ENCODE results near the gene UNC45A.

GRCh38 chr15:90887037-90887481 is 48.0 kb upstream of the UNC45A start:
- no peak for TF ChIP-seq EZH2 (IDR thresholded peaks at IDR 0.05)
- no peak for TF ChIP-seq POLR2AphosphoS5 (IDR thresholded peaks at IDR 0.05; ENCODE audit: borderline replicate concordance, low read depth, low read length)
- TF ChIP-seq FOXP2 (optimal IDR thresholded peaks at IDR 0.05; ENCODE audit: control extremely low read depth, extremely low read length, insufficient read depth), result no peak

Measured in SK-N-MC (cell line).